ENCODE results near the gene SLC38A7. TPM values are rescaled to one million over a fixed set of nuclear protein-coding genes. Genes with fewer than 3 reads are reported as not detected.
"Not testable (repeated sequence)": the region's sequence is repeated elsewhere in the genome, so short reads cannot be mapped to it uniquely, and the experiment has no call there.

SLC38A7 gene
- polyA plus RNA-seq, 3 donors: 5.1 to 23.4 (median 7.4) TPM

DNA sequence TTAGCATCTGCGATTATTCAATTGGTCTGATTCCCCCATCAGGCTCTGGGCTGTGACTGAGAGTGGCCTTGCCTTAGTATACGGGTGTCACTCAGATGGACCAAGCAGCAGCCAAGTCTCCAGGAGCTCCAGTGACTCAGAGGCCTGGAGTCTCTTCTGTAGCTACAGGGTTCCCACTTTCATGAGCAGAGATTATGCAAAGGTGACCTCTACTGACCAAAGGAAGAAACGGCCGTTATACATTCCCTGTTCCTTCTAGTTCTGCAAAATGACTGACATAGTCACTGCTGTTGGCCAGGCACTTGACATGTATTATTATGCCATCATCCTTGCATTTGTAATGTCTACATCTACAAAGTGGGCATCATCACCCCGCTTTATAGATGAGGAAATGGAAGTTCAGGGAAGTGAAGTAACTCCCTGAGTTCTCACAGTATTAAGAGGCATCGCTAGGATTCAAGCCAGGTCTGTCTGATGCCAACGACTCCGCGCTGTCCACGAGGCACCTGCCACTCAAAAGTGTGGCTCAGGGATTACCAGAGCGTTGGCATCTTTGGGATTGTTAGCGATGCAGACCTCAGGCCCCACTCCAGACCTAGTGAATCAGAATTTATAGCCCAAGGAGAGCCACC is 23.3 kb downstream of the SLC38A7 start:
- no peak overlapping the region for H2AFZ ChIP-seq (ENCODE audit: insufficient read depth, low read depth, low read length, poor library complexity, severe bottlenecking)
- H3K9me3 ChIP-seq (replicated peaks in 1 of 2; ENCODE audit: control insufficient read depth in 1 of 2, insufficient read depth in 1 of 2, low read length in 2 of 2): peaks cover 0 to 3% of the 10 kb centered on the region in 2 donors
- no peak overlapping the region for H3K4me3 ChIP-seq (replicated peaks in 1 of 3; ENCODE audit: low read depth in 2 of 3, low read length in 3 of 3)
- Mint-ChIP-seq H3K4me1 (no peaks in the 10 kb centered on the region), H3K27me3 (ENCODE audit: low read depth in 3 of 3) (peaks cover 0 to 6% (median 5%) of the 10 kb centered on the region in 3 donors), H3K27ac (no peak overlapping the region), H3K36me3 (peaks cover 2% of the 10 kb centered on the region in 2 donors), H3K9me3 (peaks cover 0 to 4% (median 0%) of the 10 kb centered on the region in 7 donors), H3K4me3 (no peak overlapping the region)
- intact Hi-C loops (cut with micrococcal nuclease): loop anchor here (2.0 to 10.0 kb wide), 2 partner anchors 147 kb away; partner anchors contain the start of gene SETD6 (in 2 of the 2)
- no peaks in the 10 kb centered on the region for H3K79me2 ChIP-seq (ENCODE audit: insufficient read depth, low read length)
- no peaks in the 10 kb centered on the region for H4K20me1 ChIP-seq (ENCODE audit: insufficient read depth, low read length)
- no peaks in the 10 kb centered on the region for H3K27me3 ChIP-seq (ENCODE audit: control insufficient read depth in 2 of 2, insufficient read depth in 2 of 2, low read length in 2 of 2)
- H3K9ac ChIP-seq (ENCODE audit: insufficient read depth, low read length, poor library complexity, severe bottlenecking): no peak overlapping the region
- no peaks in the 10 kb centered on the region for H3K36me3 ChIP-seq (replicated peaks in 1 of 2; ENCODE audit: control insufficient read depth in 1 of 2, insufficient read depth in 2 of 2, low read length in 2 of 2)
- peak; percentile 70 to 84 (median 81) for DNase-seq
- peak; percentile 64 for TF ChIP-seq CTCF (IDR thresholded peaks at IDR 0.05)
- 57% methylated on average over 9 of the region's 12 CpGs for WGBS (ENCODE audit: insufficient coverage)
- H3K27ac ChIP-seq (ENCODE audit: low read depth in 1 of 2, low read length in 2 of 2): no peak overlapping the region
- H3K4me2 ChIP-seq (replicated peaks; ENCODE audit: extremely low read depth, low read length, poor library complexity, severe bottlenecking): no peak overlapping the region
- H3K4me1 ChIP-seq (ENCODE audit: control insufficient read depth in 1 of 2, insufficient read depth in 2 of 2, low read length in 2 of 2): no peaks in the 10 kb centered on the region

- not testable (repeated sequence) for H3K27me3 ChIP-seq (ENCODE audit: control insufficient read depth in 2 of 2, insufficient read depth in 2 of 2, low read length in 2 of 2); H3K36me3 ChIP-seq (replicated peaks in 1 of 2; ENCODE audit: control insufficient read depth in 1 of 2, insufficient read depth in 2 of 2, low read length in 2 of 2); H3K9ac ChIP-seq (ENCODE audit: insufficient read depth, low read length, poor library complexity, severe bottlenecking); H3K4me3 Mint-ChIP-seq; H3K4me1 Mint-ChIP-seq; H3K9me3 ChIP-seq (replicated peaks in 1 of 2; ENCODE audit: control insufficient read depth in 1 of 2, insufficient read depth in 1 of 2, low read length in 2 of 2); H3K4me1 ChIP-seq (ENCODE audit: control insufficient read depth in 1 of 2, insufficient read depth in 2 of 2, low read length in 2 of 2); H3K27ac ChIP-seq (ENCODE audit: low read depth in 1 of 2, low read length in 2 of 2); H2AFZ ChIP-seq (ENCODE audit: insufficient read depth, low read depth, low read length, poor library complexity, severe bottlenecking); H3K27me3 Mint-ChIP-seq (ENCODE audit: low read depth in 3 of 3); H3K4me3 ChIP-seq (replicated peaks in 1 of 3; ENCODE audit: low read depth in 2 of 3, low read length in 3 of 3); H3K79me2 ChIP-seq (ENCODE audit: insufficient read depth, low read length); DNase-seq; H3K27ac Mint-ChIP-seq; H3K4me2 ChIP-seq (replicated peaks; ENCODE audit: extremely low read depth, low read length, poor library complexity, severe bottlenecking); H3K36me3 Mint-ChIP-seq; H4K20me1 ChIP-seq (ENCODE audit: insufficient read depth, low read length); H3K9me3 Mint-ChIP-seq
- intact Hi-C loops (cut with micrococcal nuclease): loop anchor here (2.0 to 10.0 kb wide), 2 partner anchors 145 kb away; partner anchors contain the start of gene SETD6 (in 2 of the 2)
- WGBS (ENCODE audit: insufficient coverage): 100% methylated on average over 8 of the region's 11 CpGs
Observed at GRCh38 chr16:58659911-58660310, 24.7 kb downstream of the SLC38A7 start.

Data from CD14-positive monocyte (primary cell).